Stimulated activated CD8-positive, alpha-beta memory T cell treated with anti-CD3 and anti-CD28 coated beads, Interleukin-4, amount 100 ng/mL, for 24 hours (primary cell): ENCODE measurements around the gene COA7.

ENCODE experiments used
- DNase-seq: peaks from one replicate; pipeline ENCODE4 v3.0.0-alpha.2; 2020; ENCODE audit warnings: low read depth

COA7 gene

GRCh38 chr1:52669696-52670095 lies 28.5 kb downstream of the COA7 start:
- no peak for DNase-seq

- no peak for DNase-seq
Measured at GRCh38 chr1:52668711-52669110, 29.4 kb downstream of the COA7 start.

- no peak for DNase-seq
Measured at GRCh38 chr1:52667984-52668383, 30.2 kb downstream of the COA7 start.

GRCh38 chr1:52667290-52667689 lies 30.9 kb downstream of the COA7 start:
- no peak for DNase-seq

GRCh38 chr1:52665006-52665941 lies 32.9 kb downstream of the COA7 start:
- DNase-seq = no peak

GRCh38 chr1:52663716-52664115 lies 34.4 kb downstream of the COA7 start:
- no peak for DNase-seq

GRCh38 chr1:52662645-52663313 lies 35.4 kb downstream of the COA7 start:
- DNase-seq = no peak

GRCh38 chr1:52660807-52661206 lies 37.3 kb downstream of the COA7 start:
- DNase-seq = no peak

- DNase-seq = no peak
Measured at GRCh38 chr1:52659851-52660596, 38.1 kb downstream of the COA7 start.

- no peak for DNase-seq
Measured at GRCh38 chr1:52659356-52659755, 38.8 kb downstream of the COA7 start.

GRCh38 chr1:52658795-52659194 lies 39.4 kb downstream of the COA7 start:
- no peak for DNase-seq

- DNase-seq = no peak
Measured at GRCh38 chr1:52657702-52658101, 40.4 kb downstream of the COA7 start.

GRCh38 chr1:52654063-52654462 lies 44.1 kb downstream of the COA7 start:
- no peak for DNase-seq

- DNase-seq = no peak
Measured at GRCh38 chr1:52653207-52653849, 44.8 kb downstream of the COA7 start.

- DNase-seq = no peak
Measured at GRCh38 chr1:52651904-52652303, 46.2 kb downstream of the COA7 start.

GRCh38 chr1:52645261-52645660 lies 52.9 kb downstream of the COA7 start:
- DNase-seq = no peak

GRCh38 chr1:52641307-52641706 lies 56.8 kb downstream of the COA7 start:
- DNase-seq = no peak

- no peak for DNase-seq
Measured at GRCh38 chr1:52640697-52641096, 57.5 kb downstream of the COA7 start.

GRCh38 chr1:52637946-52638345 lies 60.2 kb downstream of the COA7 start:
- no peak for DNase-seq

- peak; percentile 46 for DNase-seq
Measured at GRCh38 chr1:52636721-52637695, 61.1 kb downstream of the COA7 start.
